HK-2 (cell line): ENCODE results near the gene FAM89B.
A peak's percentile ranks its signal among the peaks of the same experiment; 100 is the strongest.
"Not testable (repeated sequence)": the region's sequence is repeated elsewhere in the genome, so short reads cannot be mapped to it uniquely, and the experiment has no call there.

Source experiments
- DNase-seq: peaks from one replicate; pipeline ENCODE4 v3.0.0-alpha.2; 2018; ENCODE audit not compliant: unreplicated experiment

The FAM89B gene

DNA sequence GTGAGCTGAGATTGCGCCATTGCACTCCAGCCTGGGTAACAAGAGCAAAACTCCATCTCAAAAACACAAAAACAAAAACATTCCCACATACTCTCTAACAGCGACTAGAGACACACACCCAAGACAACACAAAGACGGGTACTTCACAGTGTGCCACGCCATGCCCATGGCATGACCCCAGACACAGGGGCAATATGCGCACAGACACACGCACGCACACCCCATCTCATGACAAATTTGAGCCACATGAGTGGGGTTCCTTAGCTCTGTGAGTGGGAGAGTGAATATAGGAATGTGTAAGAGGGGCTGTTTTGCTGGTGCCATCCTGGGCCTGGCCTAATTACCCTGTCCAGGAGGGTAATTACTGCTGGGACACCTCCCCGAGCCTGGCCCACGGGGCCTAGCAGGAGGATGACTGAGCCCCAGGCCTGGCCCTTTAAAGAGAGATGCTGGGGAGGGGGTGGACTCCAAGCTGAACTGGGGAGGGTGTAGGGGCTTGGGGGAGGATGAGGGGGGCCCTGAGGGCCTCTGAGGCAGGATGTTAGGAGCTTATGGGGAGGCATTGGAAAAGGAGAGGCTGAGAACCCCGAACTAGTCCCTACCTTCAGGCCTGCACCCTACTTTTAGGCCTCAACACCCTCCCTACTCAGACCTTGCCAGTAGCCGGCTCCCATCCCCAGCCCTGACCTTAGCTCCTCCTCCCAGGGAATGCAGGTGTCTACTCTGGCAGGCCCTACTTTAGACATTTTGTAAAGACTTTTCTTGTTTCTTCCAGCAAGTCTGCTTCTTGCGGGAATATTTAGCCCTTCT, 15.7 kb upstream of the FAM89B start:
- DNase-seq = no peak

DNA sequence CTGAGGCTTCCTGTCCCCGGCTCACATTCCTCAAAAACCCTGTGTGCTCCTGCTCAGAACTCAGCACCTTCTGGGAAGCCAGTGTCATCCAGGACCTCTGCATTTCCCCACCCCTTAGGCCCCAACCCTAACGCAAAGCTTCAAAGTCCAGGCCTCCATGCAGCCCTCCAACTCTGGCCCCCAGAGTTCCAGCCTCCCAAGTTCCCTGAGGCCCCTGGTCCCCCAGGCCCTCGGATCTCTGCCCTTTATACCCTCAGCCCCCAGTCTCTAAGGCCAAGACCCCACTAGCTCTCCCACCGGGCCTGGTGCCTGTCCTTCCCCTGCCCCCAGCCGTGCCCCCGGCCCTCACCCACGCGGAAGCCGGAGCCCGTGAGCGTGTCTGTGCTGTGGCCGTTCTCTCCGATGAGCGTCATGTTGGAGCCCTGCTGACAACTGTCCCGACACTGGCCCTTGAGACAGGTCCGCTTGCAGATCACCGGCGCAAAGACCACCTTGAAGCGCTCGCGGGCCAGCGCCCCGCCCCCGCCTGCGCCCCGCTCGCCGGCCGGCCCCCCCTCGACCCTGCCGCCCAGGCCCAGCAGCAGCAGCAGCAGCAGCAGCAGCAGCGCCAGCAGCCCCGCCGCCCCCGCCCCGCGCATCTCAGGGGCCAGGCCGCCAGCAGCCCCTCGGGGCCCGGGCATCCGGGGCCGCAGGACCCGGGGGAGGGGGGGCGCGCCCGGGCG, 14.9 kb upstream of the FAM89B start:
- DNase-seq = no peak

DNA sequence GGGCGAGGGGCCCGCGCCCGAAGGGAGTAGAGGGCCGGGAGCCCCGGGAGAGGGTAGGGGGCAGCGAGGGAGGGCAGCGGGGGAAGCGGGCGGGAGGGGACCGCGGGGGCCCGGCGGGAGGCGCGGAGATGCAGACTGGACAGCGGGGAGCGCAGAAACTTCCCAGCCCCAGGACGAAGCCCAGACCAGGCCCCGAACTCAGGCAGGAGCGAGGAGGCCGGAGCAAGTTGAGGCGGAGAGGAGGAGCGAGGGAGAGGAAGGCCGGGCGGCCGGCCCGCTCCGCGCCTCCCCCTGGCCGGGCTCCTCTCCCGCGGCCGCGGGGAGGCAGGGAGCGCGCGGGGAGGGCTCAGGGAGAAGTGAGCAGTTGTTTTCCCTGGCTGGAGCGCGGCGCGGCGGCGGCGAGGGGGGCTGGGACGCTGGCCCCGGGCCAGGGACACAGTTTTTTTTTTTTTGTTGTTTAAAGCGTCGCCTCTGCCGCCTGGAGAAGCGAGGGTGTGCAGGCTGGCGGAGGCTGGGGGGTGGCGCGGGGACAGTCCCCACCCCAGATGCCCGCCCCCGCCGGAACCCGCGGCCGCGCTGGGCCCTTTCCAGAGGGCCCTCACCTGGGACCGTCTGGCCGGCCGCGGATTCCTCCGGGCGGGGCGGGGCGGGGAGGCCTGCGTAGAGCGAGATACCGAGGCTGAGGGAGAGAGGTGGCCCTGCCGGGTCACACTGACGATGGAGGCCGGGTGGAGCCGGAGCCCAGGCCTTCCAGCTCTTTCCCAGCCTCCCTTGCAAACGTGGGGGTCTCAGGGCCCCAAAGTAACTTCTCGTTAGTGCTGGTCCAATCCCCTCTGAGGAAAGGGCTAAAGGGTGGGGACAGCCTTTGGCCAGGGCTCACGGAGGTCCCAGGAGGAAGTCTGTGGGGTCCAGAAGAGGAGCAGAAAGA, 14.1 kb upstream of the FAM89B start, which contains the start of gene LTBP3:
TSS of gene LTBP3 (minus strand) at position 358 of the 928 bp plus-strand sequence. CDS start 400 bp downstream, outside the sequence.
- peak; percentile 75 for DNase-seq

DNA sequence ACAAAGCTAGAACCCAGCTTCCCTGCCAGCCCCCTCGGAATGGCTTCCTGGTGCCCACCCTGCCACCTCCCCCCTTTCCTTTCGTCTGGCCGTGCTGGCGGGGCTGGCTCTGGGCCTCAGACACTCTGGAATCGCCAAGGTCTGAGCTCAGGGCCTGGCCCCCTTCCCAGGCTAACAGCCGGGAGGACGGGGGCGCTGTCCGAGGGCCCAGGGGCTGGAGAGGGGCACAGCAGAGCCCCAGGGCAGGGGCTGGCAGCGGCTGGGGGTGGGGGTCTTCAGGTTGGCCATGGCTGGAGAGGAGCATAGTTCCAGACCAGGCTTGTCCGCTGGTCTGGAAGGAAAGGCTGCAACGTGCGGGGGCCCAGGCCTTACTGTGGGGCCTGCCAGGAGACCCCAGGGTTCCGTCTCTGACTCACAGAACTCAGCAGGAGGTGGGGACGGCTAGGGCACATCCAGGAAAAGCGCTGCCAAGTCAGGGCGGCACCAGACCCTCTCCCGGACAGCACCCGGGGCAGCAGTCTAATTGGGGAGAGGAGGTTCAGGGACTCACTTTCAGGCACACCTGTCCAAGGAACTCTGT, 13.3 kb upstream of the FAM89B start:
- no peak for DNase-seq

DNA sequence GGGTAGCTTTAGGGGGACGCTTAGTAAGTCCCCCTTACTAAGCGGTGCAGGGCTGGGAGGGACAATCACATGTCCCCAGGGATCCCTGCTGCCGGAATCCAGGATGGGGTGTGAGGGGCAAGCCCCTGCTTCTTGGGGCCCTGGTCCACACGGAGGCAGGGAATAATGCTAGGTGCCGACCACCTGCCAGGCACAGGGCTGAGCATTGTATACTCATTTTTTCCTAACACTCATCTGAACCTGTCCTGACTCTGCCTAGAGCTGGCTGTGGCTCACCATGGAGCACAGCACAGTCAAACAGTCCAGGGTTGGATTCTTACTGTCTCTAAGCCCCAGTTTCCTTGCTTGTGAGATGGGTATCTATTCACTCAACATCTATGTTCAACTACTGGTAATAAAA, 12.8 kb upstream of the FAM89B start:
- DNase-seq = no peak

DNA sequence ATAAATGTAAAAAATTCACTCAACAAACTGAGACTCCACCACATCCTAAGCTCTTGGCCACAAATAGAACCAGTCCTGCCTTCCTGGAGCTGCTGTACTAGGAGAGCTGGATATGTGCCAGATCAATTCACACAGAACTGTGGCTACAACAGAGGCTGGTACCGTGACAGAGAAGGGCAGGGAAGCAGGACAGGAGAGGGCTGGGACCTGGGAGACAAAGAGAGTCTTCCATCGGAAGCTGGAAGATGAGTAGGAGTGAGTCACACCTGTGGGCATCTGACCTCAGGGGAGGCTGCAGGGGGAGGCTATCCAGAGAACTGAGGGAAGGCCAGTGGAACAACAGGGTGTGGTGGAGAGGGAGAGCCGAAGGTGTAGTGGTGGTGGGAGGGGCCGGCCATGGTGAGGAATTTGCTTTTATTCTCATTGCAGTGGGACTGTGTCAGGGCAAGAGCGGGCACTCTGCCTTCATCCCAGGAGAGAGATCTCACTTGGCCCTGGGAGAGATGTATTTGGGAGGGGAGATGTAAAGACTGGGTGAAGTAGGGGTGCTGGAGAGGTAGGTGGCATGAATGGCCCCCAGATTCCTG, 12.3 kb upstream of the FAM89B start:
- peak; percentile 77 for DNase-seq

DNA sequence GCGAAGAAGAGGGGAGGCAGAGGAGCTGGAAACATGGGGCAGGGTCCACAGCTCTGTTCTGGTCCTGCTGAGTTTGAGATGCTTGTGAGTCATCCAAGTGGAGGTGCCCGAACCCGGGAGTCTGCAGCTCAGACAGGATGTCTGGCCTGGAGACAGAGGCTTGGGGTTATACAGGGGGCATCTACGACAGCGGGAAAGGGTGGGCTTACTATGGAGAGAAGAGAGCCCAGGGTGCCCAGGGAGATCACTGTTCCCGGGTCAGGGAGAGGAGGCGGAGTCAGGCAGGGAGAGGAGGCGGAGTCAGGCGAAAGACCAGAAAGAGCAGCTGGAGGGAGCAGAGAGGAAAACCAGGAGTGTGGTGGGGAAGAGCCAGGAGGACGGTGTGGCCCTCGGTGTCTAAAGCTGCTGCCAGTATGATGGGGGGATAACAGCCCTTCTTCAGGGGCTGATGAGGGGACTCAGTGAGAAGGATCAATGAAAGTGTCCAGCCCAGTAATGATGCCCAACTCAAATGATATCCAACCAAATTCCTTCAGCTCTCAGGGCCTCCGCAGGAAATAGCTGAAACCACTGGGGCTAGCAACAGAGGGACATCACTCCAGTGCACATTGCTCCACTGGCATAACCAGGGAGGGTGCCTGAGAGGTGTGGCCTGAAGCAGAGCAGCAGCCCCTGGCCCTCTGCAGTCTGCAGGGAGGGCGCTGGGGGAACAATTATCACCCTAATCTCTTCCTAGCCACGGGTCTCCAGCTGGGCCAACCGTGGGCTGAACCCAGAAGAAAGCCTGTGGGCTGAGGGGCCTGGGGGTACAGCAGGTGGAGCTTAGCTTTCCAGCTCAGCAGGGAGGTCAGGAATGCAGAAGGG, 11.6 kb upstream of the FAM89B start:
- DNase-seq = peak; percentile 58

DNA sequence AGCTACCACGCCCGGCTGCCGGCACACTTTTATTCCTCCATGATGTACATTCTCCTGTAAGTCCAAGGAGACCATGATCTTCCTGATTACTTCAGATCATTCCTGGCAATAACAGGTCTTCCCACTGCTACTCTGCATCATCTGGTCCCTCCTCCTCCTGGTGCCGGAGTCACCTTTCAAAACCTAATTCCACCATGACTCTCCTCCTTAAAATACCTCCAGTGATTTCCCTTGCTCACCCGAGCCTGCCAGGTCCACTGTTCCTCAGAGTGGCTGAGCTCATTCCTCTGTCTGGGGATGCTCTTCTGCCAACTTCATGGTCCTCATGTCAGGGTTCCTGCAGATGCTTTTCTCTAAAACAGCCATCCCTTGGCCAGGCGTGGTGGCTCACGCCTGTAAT, 10.3 kb upstream of the FAM89B start:
- no peak for DNase-seq

DNA sequence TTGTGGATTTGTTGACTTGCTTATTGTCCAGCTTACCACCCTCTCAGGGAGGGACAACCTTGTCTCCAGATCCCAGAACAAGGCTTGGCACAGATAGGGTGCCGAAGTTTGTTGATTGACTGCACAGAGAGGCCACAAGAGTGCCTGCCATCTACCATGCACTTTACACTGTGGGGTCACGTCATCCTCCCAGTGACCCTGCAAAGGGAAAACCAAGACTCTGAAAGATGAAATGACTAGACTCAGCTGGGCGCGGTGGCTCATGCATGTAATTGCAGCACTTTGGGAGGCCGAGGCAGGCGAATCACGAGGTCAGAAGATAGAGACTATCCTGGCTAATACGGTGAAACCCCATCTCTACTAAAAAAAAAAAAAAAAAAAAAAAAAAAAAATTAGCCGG, 9.6 kb upstream of the FAM89B start:
- DNase-seq = no peak

DNA sequence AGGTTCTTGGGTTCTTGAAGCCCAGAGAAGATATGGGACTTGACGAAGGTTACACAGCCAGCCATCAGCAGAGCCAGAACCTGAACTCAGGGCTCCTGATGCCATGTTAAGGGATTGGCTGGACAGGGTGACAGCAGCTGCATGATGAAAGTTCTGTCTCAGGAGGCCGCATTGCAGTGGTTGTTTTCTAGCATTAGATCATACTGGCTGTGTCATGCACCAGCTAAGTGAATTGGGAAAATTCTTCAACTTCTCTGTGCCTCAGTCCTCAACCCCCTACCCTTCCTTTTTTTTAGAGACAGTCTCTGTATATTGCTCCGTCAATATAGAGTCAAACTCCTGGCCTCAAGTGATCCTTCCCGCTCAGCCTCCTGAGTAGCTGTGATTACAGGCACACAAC, 8.7 kb upstream of the FAM89B start:
- DNase-seq = no peak

DNA sequence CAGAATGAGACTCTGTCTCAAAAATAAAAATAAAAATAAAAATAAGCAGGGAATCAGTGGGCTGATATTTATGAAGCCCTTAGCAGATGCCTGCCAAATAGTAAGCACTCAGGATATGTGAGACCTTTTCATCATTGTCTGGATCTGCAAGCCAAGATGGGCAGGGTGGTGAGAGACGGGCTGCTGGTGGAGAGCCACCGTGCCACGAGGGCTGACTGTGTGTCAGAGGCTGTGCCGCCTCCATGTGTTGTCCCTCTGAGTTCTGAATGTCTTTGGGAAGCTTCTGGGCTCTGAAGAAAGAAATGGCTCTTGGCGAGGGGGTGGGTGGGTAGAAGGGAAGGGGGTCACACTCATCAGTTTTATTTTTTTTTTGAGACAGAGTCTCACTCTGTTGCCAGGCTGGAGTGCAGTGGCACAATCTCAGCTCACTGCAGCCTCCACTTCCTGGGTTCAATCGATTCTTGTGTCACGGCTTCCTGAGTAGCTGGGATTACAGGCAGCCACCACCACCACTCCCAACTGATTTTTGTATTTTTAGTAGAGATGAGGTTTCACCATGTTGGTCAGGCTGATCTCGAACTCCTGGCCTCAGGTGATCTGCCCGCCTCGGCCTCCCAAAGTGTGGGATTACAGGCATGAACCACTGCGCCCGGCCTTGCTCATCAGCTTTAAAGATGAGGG, 7.3 kb upstream of the FAM89B start:
- not testable (repeated sequence) for DNase-seq

DNA sequence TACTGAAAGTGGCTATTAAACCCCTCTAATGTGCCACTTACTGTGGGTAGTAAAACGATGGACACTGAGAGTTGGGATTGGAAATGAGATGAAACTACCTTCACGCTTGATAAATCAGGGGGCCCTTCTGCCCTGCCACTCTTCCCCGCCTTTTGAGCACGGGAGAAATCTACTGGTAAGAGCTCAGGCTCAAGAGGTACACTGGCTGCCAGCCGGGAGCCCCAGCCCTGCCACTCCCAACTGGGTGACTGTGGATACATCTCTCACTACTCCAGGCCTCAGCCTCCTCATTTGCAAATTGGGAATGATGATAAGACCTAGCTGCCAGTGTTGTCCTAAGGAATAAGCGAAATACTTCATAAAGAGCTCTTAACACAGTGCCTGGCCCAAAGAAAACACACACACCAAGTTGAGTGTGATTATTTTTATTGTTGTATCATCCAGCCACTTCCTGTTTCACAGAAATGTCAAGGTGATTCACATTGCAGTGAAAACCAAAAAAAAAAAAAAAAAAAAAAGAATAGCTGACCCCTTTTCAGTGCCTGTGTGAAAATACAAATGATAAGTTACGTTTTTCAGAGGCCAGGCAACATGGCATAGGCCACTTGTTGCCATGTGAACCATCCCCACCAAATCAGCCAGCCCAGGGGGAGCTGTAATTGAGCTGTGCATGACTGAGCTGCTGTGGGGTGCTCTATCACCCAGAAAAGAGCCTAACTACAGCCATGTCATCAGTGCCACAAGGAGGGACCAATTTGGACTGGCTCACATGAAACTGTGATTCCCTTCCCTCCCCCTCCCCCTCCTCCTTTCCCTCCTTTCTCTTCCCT, 6.5 kb upstream of the FAM89B start:
- DNase-seq = no peak

DNA sequence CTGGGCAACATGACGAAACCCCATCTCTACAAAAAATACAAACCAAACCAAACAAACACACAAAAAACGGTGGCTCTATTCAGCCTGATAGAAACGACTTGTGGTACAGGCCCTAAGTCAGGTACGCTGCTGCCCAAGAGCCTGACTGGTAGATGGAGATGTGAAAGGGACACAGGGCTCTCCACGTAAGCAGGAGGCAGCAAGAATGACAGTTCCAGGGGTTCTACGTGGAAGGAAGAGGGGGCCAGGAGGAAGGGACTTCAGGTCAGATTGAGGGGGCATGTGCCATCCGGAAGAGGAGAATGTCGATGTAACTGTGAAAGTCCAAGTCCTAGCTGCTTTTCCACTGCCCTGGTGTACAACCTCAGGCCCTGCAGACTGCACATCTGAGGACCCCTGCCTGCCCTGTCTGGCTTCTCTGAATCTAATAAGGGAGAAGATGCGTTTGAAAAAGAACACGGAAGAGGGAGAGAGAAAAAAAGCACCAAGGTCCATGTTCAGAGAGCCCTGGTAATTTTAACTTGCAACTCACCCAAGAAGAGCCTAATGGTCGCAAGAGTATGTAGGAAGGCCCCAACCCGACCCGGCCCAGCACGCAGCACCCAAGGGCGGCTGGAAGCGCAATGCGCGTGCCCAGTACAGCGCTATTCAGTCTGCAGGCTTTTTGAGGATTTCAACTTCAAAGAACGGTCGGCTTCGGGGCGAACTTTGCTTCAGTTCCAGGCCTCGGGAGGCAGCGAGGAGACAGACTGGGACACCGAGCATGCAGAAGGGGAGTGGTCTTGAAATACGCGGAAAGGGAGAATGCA, 3.0 kb upstream of the FAM89B start:
- DNase-seq = no peak

DNA sequence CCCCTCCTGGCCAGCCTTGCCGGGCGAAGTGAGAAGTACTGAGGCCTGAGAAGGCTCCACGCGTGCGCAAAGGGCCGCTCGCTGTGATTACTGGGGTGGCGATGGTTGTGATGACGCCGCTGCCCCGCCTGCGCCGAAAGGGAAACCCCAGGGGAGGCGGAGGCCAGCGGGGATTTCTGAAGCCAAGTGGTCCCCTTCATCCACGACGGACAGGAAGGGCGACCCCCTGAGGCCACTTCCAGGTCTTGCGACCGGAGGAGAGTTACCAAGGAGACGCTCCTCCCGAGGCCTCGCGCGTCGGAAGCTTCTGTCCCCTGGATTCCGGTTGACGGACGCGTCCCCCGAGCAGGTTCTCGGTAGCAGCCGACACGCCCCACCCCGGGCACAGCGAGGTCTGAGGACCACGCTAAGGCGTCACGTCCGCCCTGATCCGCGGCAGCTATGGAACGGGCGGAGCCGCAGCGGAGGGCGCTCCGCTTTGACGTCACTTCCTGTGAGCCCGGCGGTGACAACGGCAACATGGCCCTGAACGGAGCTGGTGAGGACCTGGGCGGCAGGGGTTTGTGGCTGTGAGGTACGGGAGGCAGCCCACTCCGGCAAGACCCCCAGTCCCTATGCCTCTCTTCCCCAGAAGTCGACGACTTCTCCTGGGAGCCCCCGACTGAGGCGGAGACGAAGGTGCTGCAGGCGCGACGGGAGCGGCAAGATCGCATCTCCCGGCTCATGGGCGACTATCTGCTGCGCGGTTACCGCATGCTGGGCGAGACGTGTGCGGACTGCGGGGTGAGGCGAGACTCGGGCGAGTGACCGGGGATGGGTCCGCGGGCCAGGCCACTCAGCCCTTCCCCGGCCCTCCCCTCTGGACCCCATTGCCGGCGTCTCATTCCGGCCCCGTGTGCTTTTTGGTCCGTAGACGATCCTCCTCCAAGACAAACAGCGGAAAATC, 2.1 kb upstream of the FAM89B start, which contains the start of gene ZNRD2:
TSS of gene ZNRD2 (plus strand) at position 505 of the 946 bp plus-strand sequence. CDS start at position 520, 15 bp downstream.
- peak; percentile 94 for DNase-seq

DNA sequence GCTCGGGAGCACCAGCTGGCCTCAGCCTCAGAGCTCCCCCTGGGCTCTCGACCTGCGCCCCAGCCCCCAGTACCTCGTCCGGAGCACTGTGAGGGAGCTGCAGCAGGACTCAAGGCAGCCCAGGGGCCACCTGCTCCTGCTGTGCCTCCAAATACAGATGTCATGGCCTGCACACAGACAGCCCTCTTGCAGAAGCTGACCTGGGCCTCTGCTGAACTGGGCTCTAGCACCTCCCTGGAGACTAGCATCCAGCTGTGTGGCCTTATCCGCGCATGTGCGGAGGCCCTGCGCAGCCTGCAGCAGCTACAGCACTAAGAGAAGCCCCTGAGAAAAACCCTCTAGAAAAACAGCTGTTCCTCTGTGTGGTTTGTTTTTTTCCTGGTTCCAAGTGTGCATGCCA, 918 bp upstream of the FAM89B start:
- no peak for DNase-seq

DNA sequence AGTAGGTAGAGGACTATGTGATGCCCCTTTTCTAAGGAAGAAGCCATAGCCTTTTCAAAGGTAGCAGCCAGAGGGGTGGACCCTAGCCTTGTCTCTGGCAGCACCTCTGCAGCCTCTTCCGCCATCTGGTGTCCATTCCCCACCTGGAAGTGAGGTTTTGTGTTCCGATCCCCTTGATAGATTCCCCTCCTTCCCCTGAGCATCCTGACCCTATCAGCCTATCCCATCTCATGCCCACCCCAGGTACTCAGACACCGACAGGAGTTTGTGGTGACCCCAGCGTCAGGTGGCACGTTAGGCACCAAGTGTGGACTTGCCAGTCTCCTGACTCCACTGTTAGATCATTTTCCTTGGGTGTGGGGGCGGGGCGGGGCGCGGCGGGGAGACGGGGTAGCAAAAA, 398 bp upstream of the FAM89B start:
- no peak for DNase-seq
